IMR-90 (cell line): ENCODE measurements around the gene RAD51B. TPM values are rescaled to one million over a fixed set of nuclear protein-coding genes. Genes with fewer than 3 reads are reported as not detected.

ENCODE experiments used
- ATAC-seq: fragments of 200-7000 bp; cut with Tn5 transposase; 2 replicates; pipeline ENCODE4 v1.9.1; 2020; ENCODE audit warnings: low read depth, mild to moderate bottlenecking, moderate library complexity
- BruUV-seq: library from RNA; stranded (reverse); fragments of 400-500 nt; replicated peaks from 2 replicates; lab custom pipeline; 2021; lab: Mats Ljungman, UMichigan
- CTCF ChIA-PET: fragments of 300-600 bp; formaldehyde crosslinking; extraction: SDS; loops from one replicate; lab custom pipeline; 2021; ENCODE audit warnings: antibody characterized with exemption; lab: Yijun Ruan, JAX
- POLR2A ChIA-PET: fragments of 300-600 bp; sonication (Branson Sonifier 250); formaldehyde crosslinking; loops from one replicate; lab custom pipeline; 2022; ENCODE audit warnings: antibody characterized with exemption; ENCODE audit not compliant: unreplicated experiment; lab: Charles Lee
- DNase-seq: peaks from one replicate; pipeline ENCODE4 v3.0.0; 2013
- H2AFZ ChIP-seq: replicated peaks from 2 replicates; pipeline ENCODE3; 2013; ENCODE audit warnings: low read length, mild to moderate bottlenecking; ENCODE audit not compliant: poor library complexity
- H2AK5ac ChIP-seq: 2 replicates; pipeline ENCODE4 v1.6.1; 2013; ENCODE audit warnings: low read depth, low read length, inconsistent platforms
- H2AK9ac ChIP-seq: replicated peaks from 2 replicates; pipeline ENCODE3; 2013; ENCODE audit warnings: mild to moderate bottlenecking, low read depth, low read length, moderate library complexity; ENCODE audit not compliant: poor library complexity
- H2BK120ac ChIP-seq: 2 replicates; pipeline ENCODE4 v1.6.1; 2013; ENCODE audit warnings: low read depth, low read length, inconsistent platforms
- H2BK15ac ChIP-seq: 3 replicates; pipeline ENCODE4 v1.6.1; 2013; ENCODE audit warnings: low read depth, low read length, inconsistent platforms
- H2BK20ac ChIP-seq: 2 replicates; pipeline ENCODE4 v1.6.1; 2013; ENCODE audit warnings: low read depth, mild to moderate bottlenecking, inconsistent platforms, low read length, moderate library complexity
- H2BK5ac ChIP-seq: 2 replicates; pipeline ENCODE4 v1.6.1; 2013; ENCODE audit warnings: mild to moderate bottlenecking, low read depth, low read length, inconsistent platforms; ENCODE audit not compliant: poor library complexity, severe bottlenecking
- H3K14ac ChIP-seq: replicated peaks from 2 replicates; pipeline ENCODE4 v1.6.1; 2013; ENCODE audit warnings: low read depth, low read length, inconsistent platforms
- H3K18ac ChIP-seq: 2 replicates; pipeline ENCODE4 v1.6.1; 2013; ENCODE audit warnings: low read depth, low read length, control low read depth
- H3K23ac ChIP-seq: 2 replicates; pipeline ENCODE4 v1.6.1; 2013; ENCODE audit warnings: low read depth, low read length, inconsistent platforms
- H3K27ac ChIP-seq: 2 replicates; pipeline ENCODE4 v1.5.1; 2013; ENCODE audit warnings: mild to moderate bottlenecking, control low read depth, low read length; ENCODE audit not compliant: insufficient read depth
- H3K27me3 ChIP-seq: 2 replicates; pipeline ENCODE4 v1.6.1; 2013; ENCODE audit warnings: low read length; ENCODE audit not compliant: control insufficient read depth, insufficient read depth
- H3K36me3 ChIP-seq: 2 replicates; pipeline ENCODE4 v1.6.1; 2013; ENCODE audit warnings: low read length, mixed read lengths; ENCODE audit not compliant: control insufficient read depth, insufficient read depth
- H3K4ac ChIP-seq: 2 replicates; pipeline ENCODE4 v1.6.1; 2013; ENCODE audit warnings: low read depth, low read length, inconsistent platforms
- H3K4me1 ChIP-seq: 2 replicates; pipeline ENCODE4 v1.6.1; 2013; ENCODE audit warnings: low read length, mixed read lengths; ENCODE audit not compliant: control insufficient read depth, insufficient read depth
- H3K4me2 ChIP-seq: 2 replicates; pipeline ENCODE4 v1.6.1; 2013; ENCODE audit warnings: low read depth, mild to moderate bottlenecking, control low read depth, low read length, moderate library complexity
- H3K4me3 ChIP-seq: 2 replicates; pipeline ENCODE4 v1.5.1; 2013; ENCODE audit warnings: low read depth, mild to moderate bottlenecking, control low read depth, low read length, moderate library complexity; ENCODE audit not compliant: insufficient read depth
- H3K56ac ChIP-seq: 2 replicates; pipeline ENCODE4 v1.6.1; 2013; ENCODE audit warnings: low read length, inconsistent platforms; ENCODE audit not compliant: insufficient read depth; ENCODE audit errors: extremely low read depth
- H3K79me1 ChIP-seq, 2 experiments: 2 replicates each; pipeline ENCODE4 v1.6.1; 2013; ENCODE audit warnings: low read length in 2 of 2, inconsistent platforms in 1 of 2, low read depth in 1 of 2
- H3K9ac ChIP-seq: 2 replicates; pipeline ENCODE4 v1.6.1; 2013; ENCODE audit warnings: low read depth, low read length, control low read depth
- H3K9me1 ChIP-seq: 2 replicates; pipeline ENCODE4 v1.6.1; 2013; ENCODE audit warnings: low read length, inconsistent platforms; ENCODE audit not compliant: insufficient read depth
- H3K9me3 ChIP-seq: 2 replicates; pipeline ENCODE4 v1.6.1; 2013; ENCODE audit warnings: low read length; ENCODE audit not compliant: control insufficient read depth, insufficient read depth
- H4K20me1 ChIP-seq: 2 replicates; pipeline ENCODE4 v1.6.1; 2013; ENCODE audit warnings: low read length, inconsistent platforms; ENCODE audit not compliant: insufficient read depth
- H4K5ac ChIP-seq: 2 replicates; pipeline ENCODE4 v1.6.1; 2013; ENCODE audit warnings: mild to moderate bottlenecking, low read depth, low read length, control low read depth
- H4K8ac ChIP-seq, 2 experiments: 2 replicates each; pipeline ENCODE4 v1.6.1; 2013; ENCODE audit warnings: low read depth in 2 of 2, low read length in 2 of 2, control low read depth in 1 of 2, inconsistent platforms in 1 of 2
- H4K91ac ChIP-seq: 2 replicates; pipeline ENCODE4 v1.6.1; 2013; ENCODE audit warnings: low read depth, low read length, inconsistent platforms; ENCODE audit not compliant: insufficient read depth
- BHLHE40 ChIP-seq: fragments of 150-350 bp; IDR thresholded peaks from 2 replicates; pipeline ENCODE4 v1.6.1; 2016; ENCODE audit warnings: mild to moderate bottlenecking, low read depth, low read length
- CEBPB ChIP-seq: IDR thresholded peaks from 2 replicates; pipeline ENCODE4 v1.6.1; 2012; ENCODE audit warnings: low read depth, low read length, improper control_type of control experiment
- MAZ ChIP-seq: IDR thresholded peaks from 2 replicates; pipeline ENCODE4 v1.6.1; 2012; ENCODE audit warnings: low read depth, mild to moderate bottlenecking, low read length, improper control_type of control experiment, moderate library complexity, borderline replicate concordance
- MXI1 ChIP-seq: IDR thresholded peaks from 2 replicates; pipeline ENCODE4 v1.6.1; 2012; ENCODE audit warnings: low read depth, mild to moderate bottlenecking, low read length, moderate library complexity, borderline replicate concordance
- SMC3 ChIP-seq: fragments of 150-350 bp; IDR thresholded peaks from 2 replicates; pipeline ENCODE4 v1.6.1; 2016; ENCODE audit warnings: low read depth, mild to moderate bottlenecking, antibody characterized with exemption, low read length, moderate library complexity
- WGBS, 2 experiments: methylation state at CpG; one replicate each; pipeline versions ENCODE4 v1.1.5 to v1.1.7; 2013; ENCODE audit warnings: missing lambda C conversion rate in 2 of 2; ENCODE audit not compliant: insufficient read length in 1 of 2; ENCODE audit errors: extremely low coverage in 2 of 2; 5-methylcytosine and 5-hydroxymethylcytosine counted together
- dilution Hi-C: fragments of 300-500 bp; cut with HindIII; formaldehyde crosslinking; loops from one replicate; pipeline ENCODE4 v1.14.3; 2018; ENCODE audit warnings: low sequenced_read_pairs; ENCODE audit not compliant: unreplicated experiment
- in situ Hi-C: fragments of 300-500 bp; cut with MboI; formaldehyde crosslinking; loops from 3 replicates; pipeline ENCODE4 v1.14.3; 2019; ENCODE audit warnings: low sequenced_read_pairs, inconsistent platforms, mixed read lengths
- intact Hi-C: fragments of 100-400 bp; cut with micrococcal nuclease; formaldehyde crosslinking; loops from 2 replicates; pipeline ENCODE4 v1.10.0; 2022
- polyA plus RNA-seq, 3 experiments: library from polyadenylated mRNA; depleted of rRNA; stranded (reverse); fragments of >200 nt; gene quantifications; 2 replicates each; pipeline ENCODE4 v1.2.3, GENCODE V29; 2012; ENCODE audit warnings: low replicate concordance in 1 of 3
- total RNA-seq: library from RNA; depleted of rRNA; stranded (reverse); fragments of >200 nt; gene quantifications from 2 replicates; pipeline ENCODE4 v1.2.3, GENCODE V29; 2012

Gene RAD51B
- total and polyA plus RNA-seq, 2 of the 4 experiments (the other 2 are of a cell fraction) = 5.1 to 18.8 TPM

DNA sequence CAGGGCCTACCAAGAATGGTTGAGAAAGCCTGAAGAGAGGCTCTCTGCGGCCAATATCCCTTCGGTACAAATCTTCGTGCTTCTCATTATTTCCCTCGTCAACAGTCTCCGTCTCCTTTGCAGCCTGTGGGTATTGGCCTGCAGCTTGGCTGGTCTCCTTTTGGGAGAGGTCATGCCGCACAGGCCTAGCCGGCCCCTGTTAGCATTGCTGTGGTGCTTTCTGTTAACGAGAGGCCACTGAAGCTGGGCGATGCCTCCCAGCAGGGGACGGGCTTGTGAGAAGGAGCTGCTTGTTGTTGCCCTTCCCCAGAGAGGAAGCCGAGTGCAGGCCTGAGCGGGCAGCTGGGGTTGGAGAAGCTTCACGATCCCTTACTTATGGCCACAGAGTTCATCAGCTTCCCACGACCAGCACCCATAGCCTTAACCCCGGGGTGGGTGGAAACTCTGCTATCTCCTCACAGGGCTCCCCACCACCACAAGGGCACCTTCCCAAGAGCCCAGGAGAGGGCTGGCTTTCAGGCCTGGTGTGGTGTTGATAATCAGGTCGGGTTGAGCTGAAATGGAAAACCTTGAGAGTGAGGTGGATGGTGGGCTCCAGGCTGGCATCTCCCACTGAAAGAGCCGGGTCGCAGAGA, 744.7 kb downstream of the RAD51B start:
- Histone ChIP-seq H4K91ac (peak overlapping the region; percentile 23), H3K56ac (no peak overlapping the region), H3K79me1 (no peaks in the 10 kb centered on the region), H2BK120ac (peak overlapping the region; percentile 48; the same call in 1 of the 2 replicates), H3K4me2 (no peak overlapping the region), H3K4me1 (peaks cover 11% of the 10 kb centered on the region), H3K18ac (no peak overlapping the region; the same call in 1 of the 2 replicates), H3K36me3 (no peaks in the 10 kb centered on the region), H2BK20ac (peak overlapping the region; percentile 33; the same call in 1 of the 2 replicates), H3K9ac (no peak overlapping the region), H2AK5ac (0 out of 2 replicates have a peak overlapping the region, but pooled peaks have one; percentile 13), H3K9me3 (no peaks in the 10 kb centered on the region), H2AK9ac (no peak overlapping the region), H3K14ac (peak overlapping the region; percentile 49), H4K8ac (no peak overlapping the region; a peak in 1 of 4 replicates), H3K27me3 (no peaks in the 10 kb centered on the region), H3K4me3 (no peak overlapping the region), H3K4ac (peak overlapping the region; percentile 1; the same call in 1 of the 2 replicates), H3K27ac (no peak overlapping the region), H2BK5ac (no peak overlapping the region), H4K5ac (no peak overlapping the region; the same call in 1 of the 2 replicates), H3K9me1 (no peaks in the 10 kb centered on the region), H4K20me1 (no peaks in the 10 kb centered on the region), H2BK15ac (peak overlapping the region; percentile 76; the same call in 1 of the 3 replicates), H3K23ac (no peak overlapping the region), H2AFZ (peak overlapping the region; percentile 18)
- dilution Hi-C loops = no loop called here
- 100% methylated on average over 3 of the region's 18 CpGs; no CpG with 5 or more reads in 1 of the 2 experiments for WGBS, 2 experiments
- intact Hi-C loops = no loop called here
- TF ChIP-seq MXI1 = no peak
- no peak for TF ChIP-seq SMC3
- TF ChIP-seq CEBPB = no peak
- TF ChIP-seq BHLHE40 = no peak
- TF ChIP-seq MAZ = no peak
- ATAC-seq = no peak
- in situ Hi-C loops = no loop called here
- no TSS peak for BruUV-seq
- POLR2A ChIA-PET = no interaction called here
- CTCF ChIA-PET = no interaction called here
- no peak for DNase-seq
